SJSA1 (cell line): ENCODE results near the gene RHBDL3. TPM values are rescaled to one million over a fixed set of nuclear protein-coding genes. Genes with fewer than 3 reads are reported as not detected.
"Not testable (repeated sequence)": the region's sequence is repeated elsewhere in the genome, so short reads cannot be mapped to it uniquely, and the experiment has no call there.

Experiments used
- DNase-seq, 2 experiments: peaks; one replicate each; pipeline ENCODE4 v3.0.0-alpha.2; 2015 to 2020; ENCODE audit warnings: low spot score in 2 of 2, low read depth in 1 of 2
- H3K27ac ChIP-seq: fragments of 250-450 bp; sonication (Bioruptor Pico); 2 replicates; pipeline ENCODE4 v1.5.1; 2020; ENCODE audit warnings: mild to moderate bottlenecking, moderate library complexity
- H3K27me3 ChIP-seq: fragments of 250-450 bp; sonication (Bioruptor Pico); replicated peaks from 2 replicates; pipeline ENCODE4 v1.5.1; 2020; ENCODE audit warnings: mild to moderate bottlenecking, moderate library complexity
- H3K36me3 ChIP-seq: fragments of 250-450 bp; sonication (Bioruptor Pico); 2 replicates; pipeline ENCODE4 v1.5.1; 2020; ENCODE audit warnings: mild to moderate bottlenecking
- H3K4me1 ChIP-seq: fragments of 250-450 bp; sonication (Bioruptor Pico); replicated peaks from 2 replicates; pipeline ENCODE4 v1.6.1; 2021; ENCODE audit warnings: mild to moderate bottlenecking
- H3K4me3 ChIP-seq: fragments of 250-450 bp; sonication (Bioruptor Pico); 2 replicates; pipeline ENCODE4 v1.5.1; 2020; ENCODE audit warnings: mild to moderate bottlenecking
- H3K9me3 ChIP-seq: fragments of 250-450 bp; sonication (Bioruptor Pico); replicated peaks from 2 replicates; pipeline ENCODE4 v1.5.1; 2020; ENCODE audit warnings: mild to moderate bottlenecking
- total RNA-seq: library from RNA; depleted of rRNA; stranded (reverse); fragments of >200 nt; shearing (Covaris generic); gene quantifications from 2 replicates; pipeline ENCODE4 v1.2.3, GENCODE V29; 2014

Gene RHBDL3
- total RNA-seq, 1 experiment from 2014 or later: 1.2 TPM

DNA sequence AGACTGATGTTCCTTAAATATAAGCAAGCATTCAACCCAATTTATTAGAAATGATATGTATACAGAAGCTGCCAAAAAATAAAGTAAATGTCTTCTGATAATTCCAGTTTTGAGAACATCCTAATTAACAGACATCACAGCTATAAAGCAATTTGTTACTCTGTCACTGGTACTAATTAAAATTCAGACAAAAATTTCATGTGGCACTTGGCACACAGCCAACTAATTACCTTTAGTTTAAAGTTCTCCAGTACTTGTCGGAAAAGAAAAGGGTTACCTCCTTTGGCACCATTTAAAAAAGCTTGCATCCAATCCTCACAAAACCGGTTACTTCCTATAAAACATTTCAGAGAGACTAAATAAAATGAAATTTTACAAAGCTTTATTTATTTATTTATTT, 67.6 kb downstream of the RHBDL3 start:
- no peak overlapping the region for H3K27ac ChIP-seq
- H3K27me3 ChIP-seq: no peaks in the 10 kb centered on the region

DNA sequence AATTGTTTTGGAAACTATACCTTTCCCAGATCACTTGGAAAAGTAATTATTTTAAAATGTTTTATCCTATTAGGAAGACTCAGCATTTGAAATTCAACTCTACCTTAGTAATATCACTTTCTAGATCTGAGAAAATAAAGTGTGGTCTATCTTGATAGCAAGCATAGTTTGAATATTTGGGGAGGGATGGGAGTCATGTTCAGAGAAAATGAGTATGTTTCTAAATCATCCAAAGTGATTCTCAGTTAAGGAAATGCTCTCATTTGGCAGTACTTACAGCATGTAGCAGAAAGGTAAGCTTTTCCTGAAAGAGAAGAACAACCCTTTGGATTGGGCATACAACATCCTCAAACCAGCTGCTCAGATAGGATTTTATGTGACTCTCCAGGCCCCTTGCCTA, 69.4 kb downstream of the RHBDL3 start:
- DNase-seq: no peak
- no peaks in the 10 kb centered on the region for H3K9me3 ChIP-seq
- peaks cover 9% of the 10 kb centered on the region; the same call in 1 of the 2 replicates for H3K4me1 ChIP-seq
- no peak overlapping the region for H3K4me3 ChIP-seq
- no peaks in the 10 kb centered on the region for H3K27me3 ChIP-seq
- H3K36me3 ChIP-seq: peaks cover 27% of the 10 kb centered on the region
- H3K27ac ChIP-seq: no peak overlapping the region

More for the DNA sequence above, 67.6 kb downstream of the RHBDL3 start:
- peaks cover 23% of the 10 kb centered on the region for H3K36me3 ChIP-seq
- no peaks in the 10 kb centered on the region for H3K9me3 ChIP-seq
- peaks cover 9% of the 10 kb centered on the region; the same call in 1 of the 2 replicates for H3K4me1 ChIP-seq
- DNase-seq: no peak
- H3K4me3 ChIP-seq: no peak overlapping the region

DNA sequence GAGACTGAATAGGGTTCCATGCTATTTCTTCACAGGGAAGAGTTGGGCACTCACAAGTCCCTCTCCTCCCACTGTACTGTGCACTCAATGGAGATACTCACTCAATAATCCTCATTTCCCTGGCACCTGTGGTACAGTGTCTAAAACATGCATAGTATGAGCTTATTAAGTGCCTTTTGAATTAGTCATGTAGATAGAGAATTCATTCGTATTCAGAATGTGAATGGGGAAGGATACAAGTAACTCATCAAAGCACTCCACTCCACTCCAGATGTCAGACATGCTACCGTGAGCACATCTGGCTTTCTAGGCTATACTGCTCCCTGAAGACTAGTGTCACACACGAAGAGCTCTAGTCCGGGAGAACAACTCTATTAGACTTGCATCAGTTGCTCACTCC, 70.1 kb downstream of the RHBDL3 start:
- H3K27ac ChIP-seq: no peak overlapping the region
- no peaks in the 10 kb centered on the region for H3K27me3 ChIP-seq
- peak in 1 of 2 experiments; percentile 33 for DNase-seq
- peaks cover 9% of the 10 kb centered on the region; the same call in 1 of the 2 replicates for H3K4me1 ChIP-seq
- no peak overlapping the region for H3K4me3 ChIP-seq
- no peaks in the 10 kb centered on the region for H3K9me3 ChIP-seq
- H3K36me3 ChIP-seq: peaks cover 27% of the 10 kb centered on the region

DNA sequence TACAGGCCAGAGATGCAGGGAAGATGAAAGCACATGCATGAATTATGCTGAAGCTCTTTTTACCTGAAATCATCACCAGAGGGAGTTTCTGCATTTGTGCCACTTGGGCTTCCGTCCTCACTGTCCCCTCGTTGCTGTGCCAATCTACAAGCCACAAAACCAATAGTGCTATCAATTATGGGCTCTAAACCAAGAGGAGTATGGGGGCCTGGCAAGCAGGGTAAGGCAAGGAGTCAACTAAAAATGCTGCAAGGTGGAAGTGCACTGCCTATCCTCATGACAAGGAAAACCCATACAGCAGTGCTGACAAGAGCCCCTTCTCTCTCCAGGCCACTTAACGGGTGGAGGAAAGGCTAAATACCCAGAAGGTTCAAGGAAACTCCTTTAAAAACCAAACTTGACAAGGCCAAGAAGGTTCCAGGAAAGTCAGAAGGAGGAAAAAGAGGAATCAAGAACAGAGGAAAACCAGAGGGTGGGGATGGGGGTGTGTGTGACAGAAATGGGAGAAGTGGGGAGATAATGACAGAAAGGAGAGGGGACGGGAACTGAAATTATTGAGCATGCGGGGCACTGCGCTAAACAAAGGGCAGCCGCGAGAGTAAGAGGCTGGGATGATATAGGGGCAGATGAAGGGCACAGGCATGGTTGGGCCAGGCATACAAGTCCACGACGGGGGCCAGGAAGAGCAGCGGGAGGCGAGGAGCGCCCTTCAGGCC, 75.7 kb downstream of the RHBDL3 start:
- DNase-seq: peak in 1 of 2 experiments; percentile 24
- Histone ChIP-seq H3K9me3 (no peaks in the 10 kb centered on the region), H3K4me3 (peak overlapping the region; percentile 51), H3K4me1 (peaks cover 6% of the 10 kb centered on the region), H3K27me3 (no peaks in the 10 kb centered on the region), H3K36me3 (peaks cover 12% of the 10 kb centered on the region), H3K27ac (no peak overlapping the region)

DNA sequence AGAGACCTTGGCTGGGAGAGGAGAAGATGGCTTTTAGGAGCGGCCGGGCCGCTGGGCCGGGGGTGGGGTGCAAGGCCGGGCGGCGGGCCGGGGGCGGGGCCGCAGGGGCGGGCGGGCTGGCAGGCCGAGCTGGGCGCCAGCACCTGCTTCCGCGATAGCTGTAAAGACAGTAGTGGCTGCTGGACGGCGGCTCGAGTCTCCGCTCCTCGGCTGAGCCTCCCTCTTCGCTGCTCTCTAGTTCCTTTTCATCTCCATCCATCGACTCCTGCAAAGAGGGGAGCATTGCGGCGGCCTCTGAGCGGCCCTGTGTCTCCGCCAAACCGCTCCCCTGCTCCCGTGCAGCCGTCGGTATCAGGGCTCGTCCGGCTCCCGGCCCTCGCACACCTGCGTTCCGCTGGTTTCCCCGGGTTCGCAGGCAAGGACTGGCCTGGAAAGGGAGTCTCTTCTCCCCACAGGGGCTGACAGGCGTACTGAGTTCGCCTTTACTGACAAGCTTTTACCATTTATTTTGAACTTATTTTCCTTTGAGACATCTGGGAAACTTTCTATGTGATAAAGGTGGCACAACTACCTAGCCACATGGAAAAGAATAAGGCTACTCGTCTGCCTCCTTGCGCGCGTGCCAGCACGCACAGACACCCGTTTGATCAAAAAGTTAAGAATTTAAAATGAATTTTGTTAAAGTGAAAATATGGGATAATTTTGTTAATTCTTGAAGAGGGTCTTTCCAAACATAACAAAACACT, 76.4 kb downstream of the RHBDL3 start, which contains the start of gene C17orf75:
Gene C17orf75 (minus strand): TSS at position 317 of the 746 bp plus-strand sequence. CDS start 34 bp downstream, at position 283.
- Histone ChIP-seq H3K4me1 (peaks cover 6% of the 10 kb centered on the region), H3K4me3 (peak within 1 kb of the TSS; percentile 51), H3K27me3 (no peaks in the 10 kb centered on the region), H3K27ac (no peak within 1 kb of the TSS), H3K36me3 (peaks cover 12% of the 10 kb centered on the region), H3K9me3 (no peaks in the 10 kb centered on the region)
- peak; percentile 72 to 77 for DNase-seq

DNA sequence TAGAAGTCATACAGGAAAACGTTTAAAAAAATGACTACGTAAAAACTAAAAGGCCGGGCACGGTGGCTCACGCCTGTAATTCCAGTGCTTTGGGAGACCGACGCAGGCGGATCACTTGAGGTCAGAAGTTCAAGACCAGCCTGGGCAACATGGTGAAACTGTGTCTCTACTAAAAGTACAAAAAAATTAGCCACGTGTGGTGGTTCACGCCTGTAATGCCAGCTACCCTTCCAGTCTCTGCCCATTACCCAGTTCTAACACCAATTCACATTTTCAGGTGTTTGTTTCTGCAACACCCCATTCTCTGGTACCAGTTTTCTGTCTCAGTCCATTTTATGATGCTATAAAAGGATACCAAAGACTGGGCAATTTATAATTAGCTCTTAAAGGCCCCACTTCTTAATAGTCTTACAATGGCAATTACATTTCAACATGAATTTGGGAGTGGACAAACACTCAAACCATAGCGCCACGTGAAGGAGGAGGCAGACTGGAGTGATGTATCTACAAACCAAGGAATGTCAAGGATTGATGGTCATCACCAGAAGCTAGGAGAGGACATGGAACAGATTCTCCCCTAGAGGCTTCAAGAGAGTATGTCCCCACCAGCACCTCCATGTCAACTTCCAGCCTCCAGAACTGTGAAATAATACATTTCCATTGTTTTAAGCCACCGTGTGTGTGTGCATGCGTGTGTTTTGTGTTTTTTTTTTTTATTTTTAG, 77.1 kb downstream of the RHBDL3 start:
- Histone ChIP-seq H3K27me3 (no peaks in the 10 kb centered on the region), H3K9me3 (no peaks in the 10 kb centered on the region), H3K4me3 (peak overlapping the region; percentile 51), H3K4me1 (peaks cover 6% of the 10 kb centered on the region), H3K27ac (no peak overlapping the region), H3K36me3 (peaks cover 9% of the 10 kb centered on the region)
- no peak for DNase-seq

DNA sequence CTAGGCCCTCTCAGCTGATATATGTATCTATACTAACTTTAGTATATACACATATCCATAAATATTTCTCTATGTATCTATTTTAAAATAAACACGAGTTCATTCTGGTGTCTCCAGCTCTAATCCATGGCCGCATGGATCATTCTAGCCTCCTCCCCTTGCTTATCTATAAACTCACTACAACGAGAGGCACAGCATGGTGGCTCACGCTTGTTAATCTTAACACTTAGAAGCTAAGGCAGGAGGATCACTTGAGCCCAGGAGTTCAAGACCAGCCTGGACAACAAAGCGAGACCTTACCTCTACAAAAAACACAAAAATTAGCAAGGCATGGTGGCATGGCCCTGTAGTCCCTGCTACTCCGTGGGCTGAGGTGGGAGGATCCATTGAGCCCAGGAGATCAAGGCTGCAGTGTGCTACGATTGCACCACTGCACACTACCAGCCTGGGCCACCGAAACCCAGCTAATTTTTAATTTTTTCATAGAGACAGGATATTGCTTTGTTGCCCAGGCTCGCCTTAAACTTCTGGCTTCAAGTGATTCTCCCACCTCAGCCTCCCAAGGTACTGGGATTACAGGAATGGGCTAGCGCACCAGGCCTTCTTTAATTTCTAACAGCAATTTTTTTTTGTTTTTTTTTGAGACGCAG, 80.4 kb downstream of the RHBDL3 start:
- Histone ChIP-seq H3K27me3 (no peaks in the 10 kb centered on the region), H3K27ac (no peak overlapping the region), H3K4me3 (no peak overlapping the region), H3K4me1 (peaks cover 10% of the 10 kb centered on the region), H3K36me3 (peaks cover 15% of the 10 kb centered on the region), H3K9me3 (no peaks in the 10 kb centered on the region)
- no peak for DNase-seq

DNA sequence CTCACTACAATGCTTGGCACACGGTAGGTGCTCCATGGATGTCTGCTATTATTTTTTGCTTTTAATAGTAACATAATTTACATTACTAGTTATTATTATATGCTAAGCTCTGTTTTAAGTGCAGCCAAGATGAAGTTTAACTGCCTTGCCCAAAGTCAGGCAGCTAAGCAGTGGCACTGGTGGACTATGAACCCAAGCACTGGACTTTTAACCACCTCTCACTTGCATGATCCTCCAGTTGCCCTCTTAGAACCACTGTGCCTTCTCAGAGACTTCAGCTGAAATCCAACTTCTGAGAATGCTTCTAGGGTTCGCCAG, 82.8 kb downstream of the RHBDL3 start:
- Histone ChIP-seq H3K4me1 (peaks cover 11% of the 10 kb centered on the region), H3K4me3 (no peak overlapping the region), H3K27ac (no peak overlapping the region), H3K9me3 (no peaks in the 10 kb centered on the region), H3K36me3 (peaks cover 38% of the 10 kb centered on the region), H3K27me3 (no peaks in the 10 kb centered on the region)
- DNase-seq: no peak

DNA sequence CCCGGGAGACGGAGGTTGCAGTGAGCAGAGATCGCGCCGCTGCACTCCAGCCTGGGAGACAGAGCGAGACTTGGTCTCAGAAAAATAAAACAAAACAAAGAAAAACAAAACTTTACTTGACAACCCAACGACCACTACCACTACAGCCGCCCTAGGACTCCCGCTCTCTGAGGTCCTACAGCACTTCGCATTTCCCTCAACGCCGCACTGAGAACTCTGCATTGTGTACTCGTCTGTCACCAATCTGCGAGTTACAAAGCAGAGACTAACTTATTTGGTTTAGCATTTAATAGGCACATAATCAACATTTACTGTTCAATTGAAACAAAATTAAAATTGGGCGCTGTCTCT, 83.8 kb downstream of the RHBDL3 start:
- DNase-seq: no peak
- Histone ChIP-seq H3K9me3 (no peaks in the 10 kb centered on the region), H3K27me3 (no peaks in the 10 kb centered on the region), H3K36me3 (peaks cover 46% of the 10 kb centered on the region), H3K4me3 (peak overlapping the region; percentile 74), H3K27ac (peak overlapping the region; percentile 98), H3K4me1 (peaks cover 11% of the 10 kb centered on the region)

DNA sequence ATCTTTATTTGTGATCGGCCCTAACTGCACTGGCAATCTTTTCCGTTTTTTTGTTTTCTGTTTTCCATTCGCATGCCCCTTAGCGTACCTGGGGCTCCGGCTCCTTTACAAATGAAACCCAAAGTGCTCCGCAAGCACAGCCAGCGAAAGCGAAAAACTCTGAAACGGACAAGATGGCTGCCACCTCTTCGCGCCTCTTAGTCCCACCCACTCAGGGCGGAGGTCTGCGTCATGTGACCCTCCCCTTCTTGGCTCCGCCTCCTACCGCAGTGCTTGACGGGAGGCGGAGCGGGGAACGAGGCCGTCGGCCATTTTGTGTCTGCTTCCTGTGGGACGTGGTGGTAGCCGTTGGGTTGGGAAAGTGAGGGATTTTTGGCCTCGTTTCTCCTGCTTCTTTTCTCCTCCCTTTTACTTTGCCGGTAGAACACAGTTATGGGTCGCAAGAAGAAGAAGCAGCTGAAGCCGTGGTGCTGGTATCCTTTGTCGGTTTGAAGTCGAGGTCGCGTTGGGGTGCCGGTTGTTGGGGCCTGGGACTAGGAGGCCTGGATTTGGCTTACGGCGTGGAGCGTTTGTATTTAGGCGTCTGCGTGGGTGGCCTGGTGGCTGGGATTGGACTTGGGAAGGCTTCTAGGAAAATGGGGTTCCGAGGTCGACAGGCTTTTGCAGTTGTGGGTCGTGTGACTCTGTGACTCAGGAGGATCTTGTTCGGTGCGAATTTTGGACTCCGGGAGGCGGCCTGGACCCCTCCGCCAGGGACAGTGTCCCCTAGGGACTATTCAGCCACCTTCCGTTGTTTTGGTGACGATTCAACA, 84.4 kb downstream of the RHBDL3 start, which contains the start of gene ZNF207:
Gene ZNF207 (plus strand): TSS at position 304 of the 812 bp plus-strand sequence. CDS start 129 bp downstream, at position 433.
- H3K27me3 ChIP-seq: no peaks in the 10 kb centered on the region
- peaks cover 11% of the 10 kb centered on the region for H3K4me1 ChIP-seq
- peak within 1 kb of the TSS; percentile 98 for H3K27ac ChIP-seq
- H3K4me3 ChIP-seq: peak within 1 kb of the TSS; percentile 74
- peak; percentile 97 for DNase-seq
- H3K36me3 ChIP-seq: peaks cover 52% of the 10 kb centered on the region
- H3K9me3 ChIP-seq: no peaks in the 10 kb centered on the region

DNA sequence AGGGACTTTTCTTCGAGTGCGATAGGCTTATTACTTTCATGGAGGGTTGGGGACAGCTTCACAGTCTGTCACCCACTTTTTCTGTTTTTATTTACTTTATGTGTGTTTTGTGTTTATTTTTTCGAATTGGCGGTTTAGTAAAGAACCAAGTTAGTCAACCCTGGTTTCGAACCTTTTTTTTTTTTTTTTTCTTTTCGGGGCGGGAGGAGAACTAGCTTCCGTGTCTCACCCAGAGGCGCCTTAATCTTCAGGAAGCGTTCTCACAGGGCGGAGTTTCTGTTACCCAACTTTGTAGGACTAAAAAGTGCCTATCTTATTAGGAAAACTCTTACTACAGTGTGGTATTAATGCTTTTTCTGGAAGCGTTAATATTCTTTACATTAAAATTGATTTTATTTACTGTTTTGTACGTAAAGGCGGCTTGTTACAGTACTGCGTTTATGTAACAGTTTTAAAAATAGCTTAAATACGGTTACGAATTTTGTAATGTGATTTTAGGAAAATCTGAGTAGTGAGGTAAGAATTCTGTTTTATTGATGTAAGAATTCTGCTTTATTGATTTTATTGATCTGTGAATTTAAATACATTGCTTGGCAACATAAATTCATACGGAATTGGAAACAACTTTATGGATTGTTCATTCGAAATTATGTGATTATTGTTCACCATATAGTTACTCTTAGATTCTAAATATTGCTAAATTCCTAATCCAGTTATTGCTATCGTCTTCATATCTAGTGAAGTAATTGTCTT, 85.2 kb downstream of the RHBDL3 start:
- peak overlapping the region; percentile 98 for H3K27ac ChIP-seq
- no peaks in the 10 kb centered on the region for H3K9me3 ChIP-seq
- H3K36me3 ChIP-seq: peaks cover 59% of the 10 kb centered on the region
- DNase-seq: no peak
- H3K27me3 ChIP-seq: no peaks in the 10 kb centered on the region
- H3K4me1 ChIP-seq: peaks cover 14% of the 10 kb centered on the region
- H3K4me3 ChIP-seq: peak overlapping the region; percentile 74

DNA sequence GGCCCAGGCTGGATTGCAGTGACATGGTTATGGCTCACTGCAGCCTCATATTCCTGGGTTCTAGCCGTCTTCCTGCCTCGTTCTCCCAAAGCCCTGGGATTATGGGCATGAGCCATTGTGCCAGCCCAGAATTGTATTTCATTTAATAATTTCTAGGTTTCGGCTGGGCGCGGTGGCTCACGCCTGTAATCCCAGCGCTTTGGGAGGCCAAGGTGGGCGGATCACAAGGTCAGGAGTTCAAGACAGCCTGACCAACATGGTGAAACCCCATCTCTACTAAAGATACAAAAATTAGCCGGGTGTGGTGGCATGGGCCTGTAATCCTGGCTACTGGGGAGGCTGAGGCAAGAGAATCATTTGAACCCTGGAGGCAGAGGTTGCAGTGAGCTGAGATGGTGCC, 87.1 kb downstream of the RHBDL3 start:
- H3K36me3 ChIP-seq: peaks cover 75% of the 10 kb centered on the region
- H3K4me1 ChIP-seq: peaks cover 14% of the 10 kb centered on the region
- not testable (repeated sequence) for DNase-seq, H3K9me3 ChIP-seq, H3K27me3 ChIP-seq, H3K27ac ChIP-seq, H3K4me3 ChIP-seq
